LNCAP (cell line): ENCODE data around the gene YWHAH.

ENCODE experiments used
- TF ChIP-seq, protein P1 (sequence below): fragments of 450-650 bp; IDR thresholded peaks from 2 replicates; pipeline ENCODE4 v1.5.1; 2017; ENCODE audit warnings: mild to moderate bottlenecking

The YWHAH gene

DNA sequence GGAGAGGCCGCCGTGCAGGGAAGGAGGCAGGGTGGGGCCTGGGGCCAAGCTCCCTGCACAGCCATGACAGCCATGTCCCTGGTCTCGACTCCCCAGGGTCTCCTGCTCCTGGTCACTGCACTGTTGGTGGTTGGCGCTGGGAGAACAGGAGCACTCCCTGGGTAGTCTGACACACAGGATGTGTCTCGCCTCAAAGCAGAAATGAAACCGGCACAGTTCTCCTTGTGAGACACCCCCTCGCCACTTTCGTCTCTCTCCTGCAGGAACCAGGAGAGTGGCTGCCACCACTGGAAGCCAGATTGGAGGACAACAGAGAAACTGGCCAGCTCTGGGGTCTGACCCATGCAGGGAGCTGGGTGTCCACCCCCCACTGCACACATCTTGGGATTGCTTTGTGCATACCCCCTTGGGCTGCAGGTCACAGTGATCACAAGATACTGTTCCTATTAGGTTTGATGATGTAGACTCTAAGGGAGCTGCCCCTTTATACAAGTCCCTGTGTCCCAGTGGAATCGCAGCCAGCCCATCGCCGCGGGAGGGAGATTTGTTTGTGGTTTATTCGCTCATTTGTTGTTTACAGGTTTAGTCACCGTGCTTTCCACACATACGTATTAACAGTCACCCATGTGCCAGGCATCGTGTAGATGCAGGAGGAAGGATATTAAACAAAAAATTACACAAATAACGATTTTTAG is 27.0 kb upstream of the YWHAH start:
- TF ChIP-seq, protein P1, sequence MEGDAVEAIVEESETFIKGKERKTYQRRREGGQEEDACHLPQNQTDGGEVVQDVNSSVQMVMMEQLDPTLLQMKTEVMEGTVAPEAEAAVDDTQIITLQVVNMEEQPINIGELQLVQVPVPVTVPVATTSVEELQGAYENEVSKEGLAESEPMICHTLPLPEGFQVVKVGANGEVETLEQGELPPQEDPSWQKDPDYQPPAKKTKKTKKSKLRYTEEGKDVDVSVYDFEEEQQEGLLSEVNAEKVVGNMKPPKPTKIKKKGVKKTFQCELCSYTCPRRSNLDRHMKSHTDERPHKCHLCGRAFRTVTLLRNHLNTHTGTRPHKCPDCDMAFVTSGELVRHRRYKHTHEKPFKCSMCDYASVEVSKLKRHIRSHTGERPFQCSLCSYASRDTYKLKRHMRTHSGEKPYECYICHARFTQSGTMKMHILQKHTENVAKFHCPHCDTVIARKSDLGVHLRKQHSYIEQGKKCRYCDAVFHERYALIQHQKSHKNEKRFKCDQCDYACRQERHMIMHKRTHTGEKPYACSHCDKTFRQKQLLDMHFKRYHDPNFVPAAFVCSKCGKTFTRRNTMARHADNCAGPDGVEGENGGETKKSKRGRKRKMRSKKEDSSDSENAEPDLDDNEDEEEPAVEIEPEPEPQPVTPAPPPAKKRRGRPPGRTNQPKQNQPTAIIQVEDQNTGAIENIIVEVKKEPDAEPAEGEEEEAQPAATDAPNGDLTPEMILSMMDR: no peak

DNA sequence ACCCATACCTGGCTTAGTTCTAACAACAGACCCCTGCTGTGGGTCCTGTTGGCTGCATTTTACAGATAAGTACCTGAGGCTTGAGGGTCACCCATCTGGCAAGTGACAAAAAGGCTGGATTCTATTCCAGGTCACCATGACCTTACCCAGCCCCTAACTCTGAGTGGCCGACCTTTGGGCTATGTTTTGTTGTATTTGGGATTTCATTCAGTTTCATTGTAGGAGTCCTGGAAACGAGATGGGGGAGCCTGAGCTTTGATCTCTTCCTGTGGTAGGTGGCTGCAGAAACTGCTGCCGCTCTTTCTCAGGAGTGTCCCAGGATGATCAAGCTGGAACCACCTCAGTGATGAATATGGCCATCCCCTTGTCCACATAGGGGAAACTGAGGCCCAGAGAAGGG is 24.6 kb upstream of the YWHAH start:
- TF ChIP-seq, protein P1: no peak

DNA sequence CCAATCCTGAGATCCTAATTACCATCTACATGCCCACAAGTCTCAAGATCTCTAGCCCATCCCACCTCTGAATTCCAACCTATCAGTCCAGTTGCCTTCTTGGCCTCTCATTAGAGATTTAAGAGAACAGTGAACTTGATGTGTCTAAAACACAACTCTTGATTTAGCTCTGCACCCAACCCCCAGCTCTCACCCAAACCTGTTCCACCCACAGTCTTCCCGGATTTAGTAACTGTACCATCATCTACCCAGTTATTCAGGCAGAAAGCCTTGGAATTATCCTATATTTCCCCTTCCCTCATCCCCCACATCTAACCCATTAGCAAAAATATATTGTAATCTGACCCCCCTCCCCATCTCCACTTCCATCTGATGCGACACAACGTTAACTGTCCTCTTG is 24.0 kb upstream of the YWHAH start:
- TF ChIP-seq, protein P1: no peak

DNA sequence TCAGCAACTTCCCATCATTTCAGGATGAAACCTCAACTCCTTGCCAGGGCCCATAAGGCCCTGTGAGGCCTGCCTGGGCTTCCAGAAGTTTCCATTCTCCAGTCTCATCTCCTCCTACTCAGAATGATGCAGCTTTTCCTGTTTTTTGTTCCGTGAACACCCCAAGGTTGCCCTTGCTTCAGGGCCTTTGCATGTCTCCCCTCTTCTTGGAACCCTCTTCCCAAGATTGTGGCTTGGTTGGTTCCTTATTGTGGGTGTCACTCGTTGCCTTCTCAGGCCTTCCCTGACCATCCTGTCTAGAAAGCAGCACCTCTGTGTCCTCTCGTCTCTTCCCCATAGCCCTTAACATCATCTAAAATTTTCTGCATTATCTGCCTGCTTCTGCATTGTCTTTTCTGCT is 23.2 kb upstream of the YWHAH start:
- TF ChIP-seq, protein P1: no peak

DNA sequence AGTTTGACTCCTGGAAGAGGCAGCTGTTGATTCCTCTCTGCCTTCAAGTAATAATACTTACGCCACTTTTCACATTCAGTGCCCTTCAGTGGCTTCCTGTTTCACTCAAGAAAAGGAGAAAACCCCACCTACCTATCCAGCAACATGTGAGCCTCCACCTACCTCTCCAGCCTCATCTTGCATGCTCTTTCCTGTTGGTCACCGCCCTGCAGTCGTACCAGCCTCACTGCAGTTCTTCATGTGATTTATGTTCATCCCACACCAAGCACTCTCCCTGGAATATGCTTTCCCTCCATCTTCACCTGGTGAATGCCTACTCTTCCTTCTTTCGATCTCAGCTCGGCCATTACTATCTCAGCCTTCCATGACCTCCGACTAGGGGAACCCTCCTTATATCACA is 21.8 kb upstream of the YWHAH start:
- TF ChIP-seq, protein P1: no peak

DNA sequence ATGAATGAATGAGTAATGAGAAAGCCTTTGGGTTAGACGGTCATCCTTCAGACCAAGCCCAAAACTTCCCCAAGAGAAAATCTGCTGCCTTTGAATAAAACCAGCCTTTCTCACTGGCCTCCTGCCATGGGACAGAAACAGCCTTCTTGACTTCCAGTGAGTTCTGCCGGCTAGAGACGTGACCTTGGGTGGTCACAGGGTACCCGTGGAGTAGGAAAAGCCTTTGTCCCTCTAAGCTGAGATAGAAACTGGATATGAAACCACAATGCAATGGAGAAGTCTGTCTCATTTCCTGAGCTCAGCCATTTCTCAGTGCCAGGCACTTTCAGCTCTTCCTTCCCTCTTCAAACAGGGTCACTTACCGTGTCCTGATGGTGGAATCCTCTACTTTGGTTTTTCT is 21.2 kb upstream of the YWHAH start:
- TF ChIP-seq, protein P1: no peak

DNA sequence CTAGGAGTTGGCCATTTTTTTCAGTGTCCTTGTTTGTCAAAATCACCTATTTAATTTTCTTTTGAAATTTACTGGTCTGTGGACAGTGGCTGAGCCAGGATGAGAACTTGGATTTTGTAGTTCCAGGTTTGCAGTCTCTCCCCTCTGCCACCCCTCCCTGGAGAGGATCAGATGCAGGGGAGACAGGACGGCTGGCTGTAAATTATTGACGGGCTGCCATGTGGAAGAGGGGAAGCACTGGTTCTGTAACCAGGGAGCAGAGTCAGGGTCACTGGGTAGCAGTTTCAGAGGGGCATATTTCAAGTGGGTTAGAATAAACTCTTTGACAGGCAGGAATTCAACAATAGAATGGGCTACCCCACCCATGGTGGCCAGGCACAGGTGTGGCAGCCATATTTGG is 20.6 kb upstream of the YWHAH start:
- TF ChIP-seq, protein P1: no peak

DNA sequence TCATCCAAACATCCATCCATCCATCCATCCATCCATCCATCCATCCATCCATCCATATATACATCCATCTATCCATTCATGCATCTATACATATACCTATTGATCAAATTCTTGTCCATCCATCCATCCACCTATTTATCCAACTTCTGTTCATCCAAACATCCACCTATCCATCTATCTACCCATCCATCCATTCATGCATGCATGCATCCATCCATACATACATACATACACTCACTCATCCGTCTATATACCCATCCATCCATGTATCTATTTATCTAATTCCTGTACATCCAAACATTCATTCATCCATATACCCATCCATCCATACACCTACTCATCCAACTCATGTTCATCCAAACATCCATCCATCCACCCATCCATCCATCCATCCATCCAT is 19.3 kb upstream of the YWHAH start:
- TF ChIP-seq, protein P1: no peak
